Fibroblast of skin of scalp (primary cell): ENCODE results near the gene RGS12.

Source experiments
- DNase-seq: peaks from one replicate; pipeline ENCODE4 v3.0.0-alpha.2; 2013

The RGS12 gene

DNA sequence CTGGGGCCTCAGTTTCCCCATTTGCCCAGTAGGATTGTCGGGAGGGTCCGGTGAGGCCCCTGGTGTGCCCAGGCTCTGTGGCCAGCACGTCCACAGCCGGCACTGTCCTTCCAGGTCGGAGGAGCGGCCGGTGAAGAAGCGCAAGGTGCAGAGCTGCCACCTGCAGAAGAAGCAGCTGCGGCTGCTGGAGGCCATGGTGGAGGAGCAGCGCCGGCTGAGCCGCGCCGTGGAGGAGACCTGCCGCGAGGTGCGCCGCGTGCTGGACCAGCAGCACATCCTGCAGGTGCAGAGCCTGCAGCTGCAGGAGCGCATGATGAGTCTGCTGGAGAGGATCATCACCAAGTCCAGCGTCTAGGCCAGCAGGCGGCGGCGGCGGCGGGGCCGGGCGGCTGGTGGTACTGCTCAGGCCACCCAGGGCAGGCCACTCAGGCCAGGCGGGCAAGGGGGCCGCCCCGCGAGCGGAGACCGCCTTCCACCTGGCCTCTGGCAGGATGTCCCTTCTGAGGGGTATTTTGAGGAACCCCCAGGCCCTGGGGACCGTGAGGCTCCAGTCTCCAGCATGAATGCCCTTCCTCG, 37.1 kb upstream of the RGS12 start:
- DNase-seq = no peak

DNA sequence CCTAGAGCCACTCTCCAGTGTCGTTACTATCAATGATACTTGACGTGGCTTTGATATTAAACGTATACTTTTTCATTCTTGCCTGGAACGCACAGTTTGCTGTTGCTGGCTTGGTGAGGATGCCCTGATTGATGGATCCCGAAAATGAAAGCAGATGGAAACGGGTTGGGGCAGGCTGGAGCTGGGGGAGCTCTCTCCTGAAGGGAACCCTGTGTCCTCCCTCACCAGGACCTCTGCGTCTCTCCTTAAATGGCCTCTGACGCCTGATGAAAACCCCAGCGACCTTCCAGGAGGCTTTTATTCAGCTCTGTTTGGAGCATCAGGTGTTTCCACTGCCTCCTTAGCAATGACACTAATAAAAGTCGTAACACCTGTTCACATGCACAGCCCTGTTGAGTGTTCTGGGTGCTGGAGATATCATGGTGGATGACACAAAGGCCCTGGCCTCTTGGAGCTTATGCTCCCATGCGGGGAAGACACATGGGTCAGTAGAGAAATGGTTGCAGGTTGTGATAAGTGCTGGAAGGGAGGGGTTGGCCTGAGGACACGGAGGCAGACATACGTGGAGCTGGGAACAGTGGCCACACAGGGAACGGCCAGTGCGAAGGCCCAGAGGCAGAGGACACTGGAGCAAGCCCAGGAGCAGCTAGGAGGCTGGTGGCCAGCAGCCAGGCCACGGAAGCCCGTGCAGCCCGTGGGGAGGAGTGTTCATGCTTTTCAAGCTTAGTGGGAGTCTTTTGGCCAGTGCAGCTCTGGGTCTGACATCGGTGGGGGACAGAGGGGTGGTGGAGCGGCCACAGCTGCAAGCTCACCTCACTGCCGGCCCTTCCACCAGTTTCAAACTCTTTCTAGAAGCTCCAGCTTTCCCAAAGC, 36.4 kb upstream of the RGS12 start:
- DNase-seq = no peak

GRCh38 chr4:3257103-3257555, 35.7 kb upstream of the RGS12 start:
- no peak for DNase-seq

GRCh38 chr4:3257556-3258482, 35.0 kb upstream of the RGS12 start:
- DNase-seq = no peak

DNA sequence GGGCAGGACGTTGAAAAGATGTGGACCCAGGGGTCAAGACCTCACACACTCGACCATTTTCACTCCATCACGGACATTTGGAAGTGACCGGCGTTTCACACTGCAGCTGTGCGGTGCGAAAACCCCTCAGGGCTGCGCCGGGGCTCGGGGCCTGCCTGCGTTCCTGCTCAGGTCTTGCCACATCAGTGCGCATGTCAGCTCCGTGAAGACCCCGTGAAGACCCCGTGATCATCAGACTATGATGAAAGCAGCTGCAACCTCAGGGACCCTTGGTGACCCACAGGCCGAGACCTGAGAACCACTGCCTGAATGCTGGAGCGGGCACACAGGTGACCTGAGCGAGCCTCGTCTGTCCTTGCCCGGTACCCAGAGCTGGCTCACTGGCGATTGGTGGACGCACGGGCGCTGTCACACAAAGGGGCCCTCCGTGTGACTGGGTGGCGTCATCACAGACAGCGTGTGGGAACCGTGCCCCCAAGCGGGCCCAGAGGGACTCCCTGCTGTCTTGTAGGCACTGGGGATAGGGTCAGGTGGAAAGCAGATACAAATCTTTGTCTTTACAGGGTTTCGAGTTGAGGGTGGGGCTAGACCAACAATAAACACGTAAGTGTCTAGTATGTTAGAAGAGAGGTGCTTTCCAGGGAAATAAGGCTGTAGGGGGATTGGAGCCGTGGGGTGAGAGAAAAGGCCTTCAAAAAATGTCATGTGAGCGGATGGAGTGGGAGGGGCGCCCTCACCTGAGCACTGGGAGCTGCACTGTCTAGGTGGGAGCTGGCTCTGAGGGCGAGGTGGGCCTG, 31.2 kb upstream of the RGS12 start:
- no peak for DNase-seq

DNA sequence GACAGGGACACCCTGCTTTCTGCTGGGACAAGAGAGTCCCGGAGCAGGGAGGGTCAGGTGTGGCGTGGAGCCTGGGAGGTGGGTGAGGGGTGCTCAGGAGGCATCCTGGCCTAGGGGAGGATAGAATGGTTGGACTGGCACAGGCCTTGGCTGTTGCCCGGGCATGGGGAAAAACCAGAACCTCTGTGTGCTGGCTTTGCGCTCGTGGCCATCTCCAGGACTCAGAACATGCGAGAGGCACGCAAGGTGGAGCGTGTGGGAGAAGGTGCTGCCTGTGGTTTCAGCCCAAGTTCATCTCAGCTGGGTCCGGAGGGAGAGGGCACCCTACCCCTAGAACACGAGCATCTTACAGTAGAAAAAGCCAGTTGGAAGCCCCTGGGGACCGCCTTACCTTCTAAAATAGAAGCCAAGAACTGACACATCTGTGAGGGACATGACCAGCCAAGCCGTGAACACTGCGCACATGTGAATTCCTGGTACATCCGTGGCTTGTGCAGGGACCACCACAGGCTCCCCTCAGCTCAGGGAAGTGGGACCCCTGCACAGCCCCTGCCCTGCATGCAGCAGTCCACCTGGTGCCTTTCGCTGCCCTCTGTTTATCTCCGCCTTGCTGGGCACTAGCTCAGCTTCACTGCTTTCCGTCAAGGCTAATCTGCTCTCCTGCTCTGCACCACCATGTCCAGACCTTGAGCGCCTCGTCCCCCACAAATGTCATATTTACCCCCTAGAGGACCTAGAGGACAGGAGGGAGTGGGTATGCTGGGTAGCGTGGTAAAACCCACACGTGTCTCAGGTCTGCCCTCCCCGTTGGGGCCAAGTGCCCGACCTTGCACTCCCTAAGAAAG, 30.4 kb upstream of the RGS12 start:
- no peak for DNase-seq

- no peak for DNase-seq
Observed at GRCh38 chr4:3263053-3263875, 29.6 kb upstream of the RGS12 start.

DNA sequence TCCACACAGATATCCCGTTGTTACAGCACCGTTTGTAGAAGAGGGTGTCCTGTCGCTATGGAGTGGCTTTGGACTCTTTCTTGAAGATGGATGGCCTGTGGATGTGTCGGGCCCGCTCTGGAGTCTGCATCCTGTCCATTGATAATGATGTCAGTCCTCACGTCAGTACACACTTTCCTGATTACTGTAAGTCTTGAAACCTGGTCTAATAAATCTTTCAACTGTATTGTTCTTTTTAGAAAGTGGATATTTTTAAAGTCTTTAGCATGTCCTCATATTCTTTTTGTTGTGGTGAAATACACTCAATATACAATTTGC, 29.0 kb upstream of the RGS12 start:
- DNase-seq = no peak

- no peak for DNase-seq
Observed at GRCh38 chr4:3266076-3266475, 26.7 kb upstream of the RGS12 start.

- DNase-seq = no peak
Observed at GRCh38 chr4:3267576-3268394, 25.0 kb upstream of the RGS12 start.

GRCh38 chr4:3268395-3269104, 24.3 kb upstream of the RGS12 start:
- DNase-seq = no peak

DNA sequence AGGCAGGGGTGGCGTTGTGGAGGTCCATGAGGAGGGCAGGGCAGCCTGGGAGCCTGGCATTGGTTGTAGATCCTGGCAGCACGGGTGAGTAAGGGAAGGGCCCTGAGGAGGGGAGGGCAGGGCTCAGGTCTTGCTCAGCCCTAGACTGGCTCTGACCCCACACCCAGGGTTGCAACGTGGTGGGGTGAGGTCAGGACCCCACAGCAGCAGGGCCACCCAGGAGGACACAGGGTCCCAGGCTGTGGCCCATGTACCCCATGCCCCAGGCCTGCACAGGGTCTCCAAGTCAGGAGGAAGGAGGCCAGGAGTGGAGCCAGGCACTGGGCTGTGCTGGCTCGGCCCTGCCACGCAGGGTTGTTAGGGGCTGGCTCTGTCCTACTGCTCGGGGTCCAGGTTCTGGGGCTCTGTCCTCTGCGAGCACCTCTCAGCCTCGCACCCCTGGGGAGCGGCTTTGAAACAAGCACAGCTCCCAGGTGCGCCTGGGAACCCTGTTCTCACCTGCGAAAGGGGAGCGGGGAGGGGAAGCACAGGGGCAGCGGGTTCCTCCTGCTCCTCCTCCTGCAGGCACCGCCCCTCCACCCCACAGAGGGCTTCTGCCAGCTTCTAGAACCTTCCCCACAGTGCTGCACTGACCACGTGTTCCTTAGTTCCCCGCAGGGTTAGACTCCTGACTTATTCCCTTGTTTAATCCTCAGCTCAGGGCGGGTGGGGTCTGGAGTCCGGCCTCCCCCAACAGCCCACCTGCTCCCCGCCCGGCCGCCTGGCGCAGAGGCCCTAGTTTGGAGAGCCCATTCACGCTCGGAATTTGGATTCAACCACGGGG, 23.5 kb upstream of the RGS12 start:
- DNase-seq = no peak

GRCh38 chr4:3269991-3270611, 22.7 kb upstream of the RGS12 start:
- no peak for DNase-seq

GRCh38 chr4:3271131-3271530, 21.7 kb upstream of the RGS12 start:
- DNase-seq = no peak

DNA sequence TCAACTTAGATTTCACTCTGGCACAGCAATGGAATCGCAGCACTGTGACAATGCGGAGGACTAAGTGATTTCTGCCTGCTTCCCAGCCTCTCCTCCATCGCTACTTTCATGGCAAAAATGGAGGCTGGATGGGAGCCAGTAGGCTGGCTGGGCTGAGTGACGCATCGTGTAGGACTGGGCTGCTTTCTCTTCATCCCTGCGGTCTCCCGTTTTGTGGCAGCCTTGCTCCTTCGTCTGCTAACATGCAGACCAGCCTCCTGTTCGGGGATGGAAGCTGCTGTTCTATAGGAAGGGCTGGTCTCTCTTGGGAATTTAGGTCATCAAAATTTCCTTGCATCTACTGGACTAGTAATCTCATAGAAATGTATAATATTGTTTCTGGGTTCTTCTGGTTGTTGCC, 15.8 kb upstream of the RGS12 start:
- DNase-seq = peak; percentile 77

DNA sequence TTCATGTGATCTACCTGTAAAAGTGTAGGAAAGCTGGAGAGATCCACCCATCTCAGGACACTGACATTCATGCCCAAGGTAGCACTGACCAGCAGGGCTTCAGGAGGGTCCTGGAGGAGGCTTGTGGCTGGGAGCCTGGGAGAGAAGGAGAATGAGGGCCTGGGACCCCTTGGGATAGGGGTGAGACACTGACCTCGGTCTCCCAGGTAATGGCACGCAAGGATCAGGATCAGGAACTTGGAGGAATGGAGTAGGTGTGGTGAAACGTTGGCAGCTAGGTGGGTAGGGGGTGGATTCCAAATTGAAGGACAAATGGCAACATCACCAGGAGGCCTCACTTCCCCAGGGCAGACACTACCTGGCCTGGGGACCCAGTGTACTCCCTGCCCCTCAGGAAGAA, 12.4 kb upstream of the RGS12 start:
- DNase-seq = no peak

DNA sequence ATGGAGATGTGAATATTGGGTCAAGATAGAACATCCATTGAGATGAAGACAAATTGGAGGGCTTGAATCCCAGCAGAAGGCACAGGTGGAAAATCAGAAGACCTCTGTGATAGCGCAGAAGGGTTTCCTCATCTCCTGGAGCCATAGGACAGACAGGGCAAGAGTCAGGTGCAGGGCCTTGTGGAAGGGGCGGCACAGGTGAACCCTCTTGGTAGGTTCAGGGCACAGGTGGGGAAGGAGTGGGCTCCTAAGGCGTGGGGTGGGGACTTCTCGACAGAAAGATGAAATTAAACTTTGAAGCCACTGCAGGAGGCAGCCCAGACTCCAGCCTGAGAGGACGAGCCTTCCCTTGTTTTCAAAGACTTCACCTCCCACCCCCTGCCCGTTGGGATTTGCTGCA, 9.3 kb upstream of the RGS12 start:
- no peak for DNase-seq

DNA sequence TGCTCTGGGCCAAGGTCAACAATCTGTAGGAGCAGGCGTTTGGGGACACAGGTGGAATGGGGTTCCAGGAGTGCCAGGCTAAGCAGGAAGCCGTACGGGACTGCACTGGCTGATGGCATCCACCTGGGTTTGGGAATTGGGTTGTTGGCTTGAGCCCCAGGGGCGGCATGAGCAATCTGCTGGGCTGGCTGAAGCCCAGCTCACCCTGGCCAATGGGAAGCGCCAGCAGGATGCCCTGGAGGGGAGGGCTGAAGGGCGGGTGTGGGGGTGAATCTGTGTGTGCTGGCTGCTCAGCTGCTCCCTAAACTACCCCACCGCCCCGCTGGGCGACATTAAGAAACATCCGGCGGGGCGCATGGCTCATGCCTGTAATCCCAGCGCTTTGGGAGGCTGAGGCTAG, 8.9 kb upstream of the RGS12 start:
- DNase-seq = no peak
